ENCODE results near the gene MB21D2.
A peak's percentile ranks its signal among the peaks of the same experiment; 100 is the strongest.

MB21D2 gene

GRCh38 chr3:192920411-192920810, 2.8 kb upstream of the MB21D2 start:
- no peak for DNase-seq

- DNase-seq = no peak
Observed at GRCh38 chr3:192919901-192920300, 2.2 kb upstream of the MB21D2 start.

- DNase-seq = no peak
Observed at GRCh38 chr3:192918275-192918588, 576 bp upstream of the MB21D2 start.

- peak; percentile 81 for DNase-seq
Observed at GRCh38 chr3:192917028-192917403, 640 bp downstream of the MB21D2 start.

- DNase-seq = peak; percentile 53
Observed at GRCh38 chr3:192916371-192917027, 1.2 kb downstream of the MB21D2 start.

GRCh38 chr3:192915722-192916121, 1.9 kb downstream of the MB21D2 start:
- DNase-seq = no peak

- no peak for DNase-seq
Observed at GRCh38 chr3:192915304-192915703, 2.4 kb downstream of the MB21D2 start.

- no peak for DNase-seq
Observed at GRCh38 chr3:192914848-192915247, 2.8 kb downstream of the MB21D2 start.

- no peak for DNase-seq
Observed at GRCh38 chr3:192913540-192913939, 4.1 kb downstream of the MB21D2 start.

- no peak for DNase-seq
Observed at GRCh38 chr3:192911293-192911692, 6.4 kb downstream of the MB21D2 start.

- no peak for DNase-seq
Observed at GRCh38 chr3:192907784-192908183, 9.9 kb downstream of the MB21D2 start.

GRCh38 chr3:192906940-192907339, 10.7 kb downstream of the MB21D2 start:
- DNase-seq = no peak

GRCh38 chr3:192905980-192906678, 11.5 kb downstream of the MB21D2 start:
- DNase-seq = no peak

- DNase-seq = no peak
Observed at GRCh38 chr3:192904632-192905289, 12.9 kb downstream of the MB21D2 start.

- DNase-seq = no peak
Observed at GRCh38 chr3:192902549-192902948, 15.1 kb downstream of the MB21D2 start.

GRCh38 chr3:192901435-192901834, 16.2 kb downstream of the MB21D2 start:
- DNase-seq = no peak

GRCh38 chr3:192899540-192899982, 18.1 kb downstream of the MB21D2 start:
- DNase-seq = no peak

- DNase-seq = no peak
Observed at GRCh38 chr3:192897005-192897404, 20.7 kb downstream of the MB21D2 start.

GRCh38 chr3:192896208-192896607, 21.4 kb downstream of the MB21D2 start:
- no peak for DNase-seq

GRCh38 chr3:192894676-192895075, 23.0 kb downstream of the MB21D2 start:
- DNase-seq = no peak

GRCh38 chr3:192892981-192893700, 24.5 kb downstream of the MB21D2 start:
- no peak for DNase-seq

GRCh38 chr3:192890347-192891335, 27.0 kb downstream of the MB21D2 start:
- no peak for DNase-seq
